HFF-Myc (cell line): ENCODE results near the gene SIRPB2.
A peak's percentile ranks its signal among the peaks of the same experiment; 100 is the strongest.

ENCODE experiments used
- DNase-seq: peaks from one replicate; pipeline ENCODE4 v3.0.0-alpha.2; 2011; ENCODE audit warnings: low read depth; ENCODE audit errors: extremely low read depth
- H3K4me3 ChIP-seq: replicated peaks from 2 replicates; pipeline ENCODE4 v1.5.1; 2011; ENCODE audit warnings: low read depth, mild to moderate bottlenecking, control low read depth, low read length
- TF ChIP-seq, protein P1 (sequence below): IDR thresholded peaks from 2 replicates; pipeline ENCODE4 v1.5.1; 2012; ENCODE audit warnings: mild to moderate bottlenecking, low read depth, low read length, control low read depth; ENCODE audit errors: missing control alignments

Gene SIRPB2

DNA sequence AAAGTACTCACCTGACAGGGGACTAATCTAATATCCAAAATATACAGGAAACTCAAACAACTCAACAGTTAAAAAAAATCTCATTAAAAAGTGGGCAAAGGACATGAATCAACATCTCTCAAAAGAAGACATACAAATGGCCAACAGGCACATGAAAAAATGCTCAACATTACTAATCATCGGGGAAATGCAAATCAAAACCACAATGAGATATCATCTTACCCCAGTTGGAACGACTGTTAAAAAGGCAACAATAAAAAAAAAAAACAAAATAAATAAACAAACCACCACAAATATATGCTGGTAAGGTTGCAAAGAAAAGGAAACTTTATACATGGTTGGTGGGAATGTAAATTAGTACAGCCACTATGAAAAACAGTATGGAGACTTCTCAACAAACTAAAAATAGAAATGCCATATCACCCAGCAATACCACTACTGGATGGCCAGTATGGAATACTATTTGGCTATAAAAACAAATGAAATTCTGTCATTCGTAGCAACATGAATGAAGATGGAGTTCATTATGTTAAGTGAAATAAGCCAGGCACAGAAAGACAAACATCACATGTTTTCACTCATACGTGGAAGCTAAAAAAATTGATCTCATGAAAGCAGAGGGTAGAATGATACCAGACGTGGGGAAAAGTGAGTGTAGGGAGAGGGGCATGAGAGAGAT, 6.6 kb downstream of the SIRPB2 start:
- TF ChIP-seq, protein P1, sequence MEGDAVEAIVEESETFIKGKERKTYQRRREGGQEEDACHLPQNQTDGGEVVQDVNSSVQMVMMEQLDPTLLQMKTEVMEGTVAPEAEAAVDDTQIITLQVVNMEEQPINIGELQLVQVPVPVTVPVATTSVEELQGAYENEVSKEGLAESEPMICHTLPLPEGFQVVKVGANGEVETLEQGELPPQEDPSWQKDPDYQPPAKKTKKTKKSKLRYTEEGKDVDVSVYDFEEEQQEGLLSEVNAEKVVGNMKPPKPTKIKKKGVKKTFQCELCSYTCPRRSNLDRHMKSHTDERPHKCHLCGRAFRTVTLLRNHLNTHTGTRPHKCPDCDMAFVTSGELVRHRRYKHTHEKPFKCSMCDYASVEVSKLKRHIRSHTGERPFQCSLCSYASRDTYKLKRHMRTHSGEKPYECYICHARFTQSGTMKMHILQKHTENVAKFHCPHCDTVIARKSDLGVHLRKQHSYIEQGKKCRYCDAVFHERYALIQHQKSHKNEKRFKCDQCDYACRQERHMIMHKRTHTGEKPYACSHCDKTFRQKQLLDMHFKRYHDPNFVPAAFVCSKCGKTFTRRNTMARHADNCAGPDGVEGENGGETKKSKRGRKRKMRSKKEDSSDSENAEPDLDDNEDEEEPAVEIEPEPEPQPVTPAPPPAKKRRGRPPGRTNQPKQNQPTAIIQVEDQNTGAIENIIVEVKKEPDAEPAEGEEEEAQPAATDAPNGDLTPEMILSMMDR, result no peak
- DNase-seq, result no peak
- H3K4me3 ChIP-seq, result no peak overlapping the region

DNA sequence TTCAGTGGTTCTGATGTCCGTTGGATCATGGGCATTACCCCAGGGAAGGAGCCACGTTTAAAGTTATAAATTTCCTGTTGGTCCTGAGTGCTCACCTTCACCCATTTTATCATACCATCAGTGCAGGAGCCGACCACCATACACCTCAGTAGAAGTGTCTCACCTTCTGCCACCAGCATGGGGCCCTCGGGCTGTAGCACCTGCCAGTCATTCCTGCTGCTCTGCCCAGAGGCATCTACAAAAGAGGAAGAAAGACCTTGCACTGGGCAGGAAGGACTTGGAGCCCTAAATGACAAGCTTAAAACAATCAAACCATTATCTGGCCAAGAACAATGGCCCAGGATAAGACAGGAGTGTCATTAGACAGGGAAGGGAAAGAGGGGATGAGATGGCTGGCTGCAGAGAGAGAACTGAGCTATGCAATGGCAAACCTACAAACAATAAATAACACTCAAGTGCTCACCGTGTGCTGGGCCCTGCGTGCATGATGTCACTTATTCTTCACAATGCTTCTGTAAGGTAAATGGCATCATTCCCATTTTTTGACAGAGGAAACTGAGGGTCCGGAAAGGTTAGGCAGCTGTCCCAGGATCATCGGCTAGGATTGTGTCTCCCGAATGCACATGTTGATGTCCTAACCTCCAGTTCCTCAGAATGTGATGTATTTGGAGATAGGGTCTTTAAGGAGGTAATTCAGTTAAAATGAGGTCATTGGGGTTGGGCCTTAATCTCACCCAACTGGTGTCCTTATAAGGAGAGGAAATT, 11.2 kb downstream of the SIRPB2 start:
- DNase-seq, result no peak
- H3K4me3 ChIP-seq, result no peak overlapping the region
- TF ChIP-seq, protein P1, result no peak

GRCh38 chr20:1478566-1478965, 12.7 kb downstream of the SIRPB2 start:
- TF ChIP-seq, protein P1, result no peak
- no peak for DNase-seq
- H3K4me3 ChIP-seq, result no peak overlapping the region

DNA sequence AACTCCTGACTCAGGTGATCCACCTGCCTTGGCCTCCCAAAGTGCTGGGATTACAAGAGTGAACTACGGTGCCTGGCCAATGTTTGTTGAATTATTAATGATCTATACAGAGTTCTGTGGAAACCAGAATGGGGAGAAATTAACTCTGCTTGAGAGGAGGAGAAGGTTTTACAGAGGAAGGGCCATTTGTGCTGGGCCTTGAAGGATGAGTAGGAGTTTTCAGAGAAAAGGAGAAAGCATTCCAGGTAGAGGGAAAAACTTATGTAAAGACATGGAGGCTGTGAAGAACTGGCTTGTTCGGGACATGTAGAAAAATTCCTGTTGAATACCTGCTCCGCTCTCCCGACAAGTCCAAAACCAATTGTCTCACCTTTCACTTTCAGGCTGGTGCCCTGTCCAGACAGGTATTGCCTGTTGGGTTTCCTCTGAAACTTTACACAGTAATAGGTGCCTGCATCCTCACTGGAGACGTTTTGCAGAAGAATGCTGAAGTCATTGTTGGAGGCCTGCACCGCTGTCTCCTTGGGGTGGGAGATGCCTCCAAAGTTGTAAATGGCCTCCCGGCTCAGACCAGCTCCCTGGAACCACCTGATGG, 13.2 kb downstream of the SIRPB2 start:
- H3K4me3 ChIP-seq, result no peak overlapping the region
- DNase-seq, result no peak
- TF ChIP-seq, protein P1, result no peak

DNA sequence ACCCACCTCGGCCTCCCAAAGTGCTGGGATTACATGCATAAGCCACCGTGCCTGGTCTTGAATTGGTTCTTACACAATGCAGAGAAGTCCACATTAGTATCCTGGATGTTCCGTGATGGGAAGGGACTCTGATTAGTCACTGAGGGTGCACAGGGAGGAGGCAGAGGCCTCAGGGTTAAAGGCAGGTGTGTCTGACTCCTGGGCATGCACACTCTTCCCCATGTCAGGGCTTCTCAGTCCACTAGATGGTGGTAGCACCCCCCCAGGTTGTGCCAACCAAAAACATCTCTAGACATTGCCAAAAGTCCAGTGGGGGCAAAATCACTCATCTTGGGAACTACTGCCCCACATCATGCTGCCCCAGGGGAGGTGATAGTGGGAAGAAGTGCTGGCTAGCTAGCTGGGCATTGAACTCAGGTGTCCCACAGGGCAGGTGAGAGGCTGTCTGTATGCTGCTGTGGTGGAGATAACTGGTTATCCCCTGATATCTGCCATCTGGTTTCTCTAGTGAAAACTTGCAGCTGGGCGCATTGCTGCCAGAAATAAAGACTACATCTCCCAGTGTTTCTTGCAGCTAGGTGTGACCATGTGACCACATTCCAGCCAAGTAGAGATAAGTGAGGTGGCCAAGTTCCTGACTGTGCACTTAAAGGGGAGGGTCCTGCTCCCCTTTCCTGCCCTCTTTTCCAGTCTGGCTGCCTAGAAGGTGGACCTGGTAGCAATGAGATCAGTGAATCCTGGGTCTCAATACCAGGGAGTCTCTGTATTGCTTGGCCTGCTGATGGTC, 16.2 kb downstream of the SIRPB2 start:
- TF ChIP-seq, protein P1, result peak; percentile 11
- no peak for DNase-seq
- H3K4me3 ChIP-seq, result no peak overlapping the region

DNA sequence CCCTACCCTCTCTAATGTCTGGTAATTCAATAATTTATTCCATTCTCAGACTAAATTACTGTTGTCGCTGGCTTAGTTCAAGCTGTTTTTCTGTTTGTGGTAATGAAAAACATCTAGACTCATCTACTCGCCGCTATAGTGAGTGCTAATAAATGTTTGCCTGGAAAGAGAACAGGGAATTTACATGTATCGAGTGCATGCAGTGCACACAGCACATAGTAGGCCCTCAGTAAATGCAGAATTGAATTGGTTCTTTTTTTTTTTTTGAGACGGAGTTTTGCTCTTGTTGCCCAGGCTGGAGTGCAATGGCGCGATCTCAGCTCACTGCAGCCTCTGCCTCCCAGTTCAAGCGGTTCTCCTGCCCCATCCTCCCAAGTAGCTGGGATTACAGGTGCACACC, 16.9 kb downstream of the SIRPB2 start:
- TF ChIP-seq, protein P1, result no peak
- no peak for DNase-seq
- H3K4me3 ChIP-seq, result no peak overlapping the region
